ENCODE measurements around the gene PEX14. TPM values are rescaled to one million over a fixed set of nuclear protein-coding genes. Genes with fewer than 3 reads are reported as not detected.

The PEX14 gene
- total RNA-seq, 4 donors from 2014 or later = 10.0 to 20.2 (median 12.6) TPM

GRCh38 chr1:10473145-10473765 lies 1.5 kb upstream of the PEX14 start:
- TF ChIP-seq CTCF (IDR thresholded peaks at IDR 0.05; ENCODE audit: low read depth) = no peak

- no peak for TF ChIP-seq CTCF (IDR thresholded peaks at IDR 0.05; ENCODE audit: low read depth)
These were observed 760 bp downstream of the PEX14 start for GRCh38 chr1:10475510-10475909.

GRCh38 chr1:10479296-10479695 lies 4.5 kb downstream of the PEX14 start:
- TF ChIP-seq CTCF (IDR thresholded peaks at IDR 0.05; ENCODE audit: low read depth) = no peak

- TF ChIP-seq CTCF (IDR thresholded peaks at IDR 0.05; ENCODE audit: low read depth) = no peak
These were observed 5.9 kb downstream of the PEX14 start for GRCh38 chr1:10480614-10481013.

- TF ChIP-seq CTCF (IDR thresholded peaks at IDR 0.05; ENCODE audit: low read depth) = no peak
These were observed 9.8 kb downstream of the PEX14 start for GRCh38 chr1:10484521-10484920.

- no peak for TF ChIP-seq CTCF (IDR thresholded peaks at IDR 0.05; ENCODE audit: low read depth)
These were observed 14.7 kb downstream of the PEX14 start for GRCh38 chr1:10489291-10490055.

GRCh38 chr1:10490286-10490970 lies 15.7 kb downstream of the PEX14 start:
- no peak for TF ChIP-seq CTCF (IDR thresholded peaks at IDR 0.05; ENCODE audit: low read depth)
